Midbrain (tissue), 1 donor: ENCODE results near the gene NOS1AP.
A peak's percentile ranks its signal among the peaks of the same experiment; 100 is the strongest.

Experiments
- DNase-seq: peaks from one replicate; lab custom pipeline; 2025; lab: John Stamatoyannopoulos, UW

Gene NOS1AP

DNA sequence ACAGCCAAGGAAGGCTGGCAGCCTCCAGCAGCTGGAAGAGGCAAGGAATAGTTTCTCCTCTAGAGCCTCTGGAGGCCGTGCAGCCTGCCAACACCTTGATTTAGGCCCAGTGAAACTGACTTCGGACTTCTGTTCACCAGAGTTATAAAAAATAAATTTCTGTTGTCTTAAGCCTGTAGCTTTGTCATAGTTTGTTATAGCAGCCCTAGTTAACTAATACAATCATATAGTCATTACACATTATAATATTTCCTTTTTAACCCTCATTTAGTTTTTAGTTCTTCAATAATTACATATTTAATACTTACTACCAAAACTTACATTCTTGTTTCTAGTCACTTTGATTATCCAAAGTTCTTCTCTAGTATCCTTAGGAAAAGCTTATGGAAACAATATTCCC is 20.3 kb downstream of the NOS1AP start:
- DNase-seq: no peak

DNA sequence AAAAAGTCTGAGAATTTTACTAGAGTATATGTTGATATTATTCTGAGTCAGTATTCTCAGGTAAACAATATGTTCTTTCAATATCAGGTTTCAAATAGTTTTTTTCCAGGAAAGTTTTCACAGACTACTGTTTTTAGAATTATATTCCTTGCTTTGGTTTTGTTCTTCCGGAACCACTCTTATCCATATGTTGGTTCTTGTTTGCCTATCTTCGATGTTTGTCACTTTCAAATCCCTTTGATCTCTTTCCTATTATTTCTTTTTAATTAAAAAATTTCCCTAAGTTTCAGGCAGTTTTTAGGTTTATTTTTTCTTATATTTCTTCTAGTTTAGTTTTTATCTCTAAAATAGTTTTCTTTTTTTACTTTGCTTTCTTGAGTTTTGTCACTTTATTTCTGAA is 20.9 kb downstream of the NOS1AP start:
- no peak for DNase-seq

DNA sequence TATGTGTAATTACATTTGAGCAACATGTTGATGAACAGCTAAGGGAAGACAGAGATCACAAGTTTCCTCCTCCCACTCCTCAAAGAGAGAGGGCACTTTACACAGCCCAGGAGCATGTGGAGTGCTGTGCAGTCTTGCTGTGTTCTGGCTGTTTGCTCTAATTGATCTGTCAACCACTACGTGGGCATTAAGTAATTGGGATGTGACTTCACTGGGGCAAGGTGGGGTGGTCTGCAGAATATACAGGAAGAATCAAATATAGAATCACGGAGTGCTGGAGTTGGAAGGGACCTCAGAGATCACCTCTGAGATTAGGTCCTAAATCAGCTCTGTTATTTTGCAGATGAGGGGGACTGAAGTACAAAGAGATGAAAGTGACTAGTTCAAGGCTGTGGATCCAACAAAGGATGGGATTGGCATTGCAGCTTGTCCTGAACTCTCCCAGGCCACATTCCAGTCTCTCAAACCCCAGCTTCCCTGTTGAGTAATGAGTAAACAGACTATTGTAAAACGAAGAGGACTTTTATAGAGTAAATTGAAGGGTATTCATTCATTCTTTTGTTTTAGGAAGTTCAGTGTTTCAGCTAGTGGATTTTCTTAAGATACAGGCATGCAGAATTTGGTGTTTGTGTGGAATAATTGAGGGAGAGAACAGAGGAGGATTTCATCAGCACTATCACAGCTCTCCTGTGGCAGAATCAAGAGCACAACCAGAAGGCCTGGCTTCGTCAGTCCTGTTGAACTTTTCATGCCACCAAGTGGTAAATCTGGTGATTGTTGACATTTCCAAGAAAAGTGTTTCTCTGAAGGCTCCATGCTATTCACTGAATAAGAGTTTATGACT is 22.4 kb downstream of the NOS1AP start:
- peak; percentile 33 for DNase-seq

DNA sequence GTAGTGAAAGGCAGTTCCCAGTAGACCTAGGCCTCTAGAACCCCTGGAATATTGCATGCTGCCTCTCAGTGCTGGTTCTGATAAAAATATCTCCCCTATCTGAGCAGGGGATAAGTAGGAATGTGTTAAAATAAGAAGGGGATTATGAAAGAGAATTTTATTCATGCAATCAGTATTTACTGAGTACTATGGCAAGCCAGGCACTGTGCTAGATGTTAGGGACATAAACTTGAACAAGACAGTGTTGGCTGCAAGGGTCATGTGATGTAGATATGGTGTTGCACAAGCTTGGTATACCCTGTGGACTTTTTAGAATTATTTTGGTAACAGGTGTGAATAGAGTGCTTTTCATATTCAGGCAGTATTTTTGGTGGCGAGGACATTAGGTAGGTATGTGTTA is 23.6 kb downstream of the NOS1AP start:
- no peak for DNase-seq

- DNase-seq: no peak
Observed at GRCh38 chr1:162094271-162094670, 24.8 kb downstream of the NOS1AP start.

DNA sequence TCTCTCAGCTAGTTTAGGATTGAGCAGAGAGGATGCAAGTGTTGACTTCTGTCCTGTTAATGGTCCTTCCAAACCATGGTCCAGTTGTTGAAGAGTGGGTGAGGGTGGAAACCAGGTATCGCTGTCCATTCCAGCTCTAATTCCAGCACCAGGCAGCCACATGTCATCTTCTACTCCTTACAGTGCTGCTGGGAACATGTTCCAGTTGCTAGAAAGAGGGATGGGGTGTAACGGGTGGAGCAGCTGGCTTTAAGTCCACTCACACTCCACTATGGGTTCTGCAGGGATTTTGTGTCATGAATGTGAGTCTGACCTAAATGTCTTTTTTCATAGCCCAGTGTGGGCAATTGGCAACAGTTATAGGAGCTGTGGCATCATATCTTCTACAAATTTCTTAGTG is 25.2 kb downstream of the NOS1AP start:
- DNase-seq: no peak

DNA sequence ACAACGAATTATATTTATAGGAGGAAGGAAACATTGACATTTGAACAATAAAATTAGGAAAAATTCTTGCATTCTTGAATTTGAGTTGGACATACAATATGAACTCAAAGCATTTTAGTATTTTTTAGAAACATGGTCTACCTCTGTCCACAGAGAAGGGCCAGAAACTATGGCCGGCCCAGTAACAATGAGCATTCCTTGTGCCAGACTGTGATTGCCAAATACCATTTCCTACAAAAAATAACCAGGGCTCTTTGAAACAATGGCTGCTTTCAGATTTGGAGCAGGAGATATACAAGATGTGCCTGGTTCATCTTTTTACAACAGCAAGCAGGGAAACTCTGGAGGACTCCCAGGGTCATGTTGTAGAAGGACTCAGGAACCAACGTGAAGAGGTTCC is 38.4 kb downstream of the NOS1AP start:
- DNase-seq: no peak

DNA sequence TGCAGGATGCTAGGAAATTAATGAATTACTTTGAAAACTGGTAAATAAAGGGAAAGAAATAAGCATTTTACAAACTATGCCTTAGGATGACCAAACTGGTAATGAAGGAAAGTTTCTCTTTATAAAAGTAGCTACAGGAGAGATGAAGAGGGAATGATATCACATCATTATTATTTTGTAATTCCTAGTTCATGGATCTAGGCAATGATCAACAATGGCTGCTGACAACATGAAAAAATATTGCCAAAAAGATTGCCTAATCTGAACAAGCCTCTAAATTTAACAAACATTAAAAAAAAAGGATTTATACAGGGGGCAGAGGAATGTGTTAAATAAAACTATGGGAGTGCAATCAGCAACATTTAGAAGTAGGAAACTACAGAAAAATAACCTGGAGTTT is 38.9 kb downstream of the NOS1AP start:
- no peak for DNase-seq

- no peak for DNase-seq
Observed at GRCh38 chr1:162110910-162111309, 41.4 kb downstream of the NOS1AP start.

- no peak for DNase-seq
Observed at GRCh38 chr1:162111572-162111971, 42.1 kb downstream of the NOS1AP start.

DNA sequence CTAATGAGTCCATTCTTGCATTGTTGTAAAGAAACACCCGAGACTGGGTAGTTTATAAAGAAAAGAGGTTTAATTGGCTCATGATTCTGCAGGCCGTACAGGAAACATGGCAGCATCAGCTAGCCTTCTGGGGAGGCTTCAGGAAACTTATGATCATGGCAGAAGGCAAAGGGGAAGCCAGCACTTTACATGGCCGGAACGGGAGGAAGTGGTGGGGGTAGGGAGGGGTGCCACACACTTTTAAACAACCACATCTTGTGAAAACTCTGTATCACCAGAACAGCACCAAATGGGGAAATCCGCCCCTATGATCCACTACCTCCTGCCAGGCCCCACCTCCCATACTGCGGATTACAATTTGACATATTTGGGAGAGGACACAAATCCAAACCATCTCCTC is 43.9 kb downstream of the NOS1AP start:
- DNase-seq: no peak

GRCh38 chr1:162117039-162117774 is 47.7 kb downstream of the NOS1AP start:
- no peak for DNase-seq

DNA sequence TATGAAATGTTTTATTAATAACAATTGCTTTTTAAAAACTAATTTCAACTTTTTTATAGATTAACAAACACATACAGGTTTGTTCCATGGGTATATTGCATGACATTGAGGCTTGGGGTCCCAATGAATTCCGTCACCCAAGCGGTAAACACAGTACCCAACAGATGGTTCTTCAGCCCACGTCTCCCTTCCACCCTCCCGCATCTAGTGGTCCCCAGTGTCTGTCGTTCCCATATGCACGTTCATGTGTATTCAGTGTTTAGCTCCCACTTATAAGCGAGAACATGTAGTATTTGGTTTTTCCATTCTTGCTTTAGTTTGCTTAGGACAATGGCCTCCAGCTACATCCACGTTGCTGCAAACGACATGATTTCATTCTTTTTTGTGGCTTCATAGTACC is 48.6 kb downstream of the NOS1AP start:
- no peak for DNase-seq

DNA sequence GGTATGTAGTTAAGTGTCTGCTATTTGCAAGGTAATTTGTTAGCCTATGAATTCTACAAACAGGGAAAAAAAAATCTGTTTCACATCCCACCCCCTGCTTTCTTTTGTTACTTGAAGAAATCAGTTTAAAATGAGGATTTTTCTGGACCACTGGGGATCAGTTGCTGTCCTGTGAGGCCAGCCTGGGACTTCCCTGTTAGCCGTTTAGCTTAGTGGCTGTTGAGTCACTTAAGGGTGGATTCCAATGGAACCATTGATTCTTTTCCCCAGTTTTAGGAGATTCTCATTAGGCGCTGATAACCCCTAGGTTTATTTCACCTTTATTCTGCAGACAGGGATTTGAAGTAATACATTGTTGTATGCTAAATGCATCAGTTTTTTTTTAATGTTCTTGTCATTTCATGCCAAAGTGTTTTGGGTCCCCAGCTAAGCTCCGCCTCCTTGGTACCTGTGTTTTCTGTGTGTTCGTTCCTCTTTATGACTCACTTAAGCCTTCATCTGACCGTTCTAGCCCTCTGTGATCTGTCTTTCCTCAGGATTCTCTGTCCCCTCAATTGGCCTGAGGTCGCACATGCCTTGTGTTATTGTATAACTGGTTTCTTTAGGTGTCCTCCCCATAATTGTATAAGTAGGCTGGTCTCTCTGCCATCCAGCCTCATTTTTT is 59.3 kb downstream of the NOS1AP start:
- DNase-seq: no peak

- DNase-seq: no peak
Observed at GRCh38 chr1:162130308-162130707, 60.8 kb downstream of the NOS1AP start.

DNA sequence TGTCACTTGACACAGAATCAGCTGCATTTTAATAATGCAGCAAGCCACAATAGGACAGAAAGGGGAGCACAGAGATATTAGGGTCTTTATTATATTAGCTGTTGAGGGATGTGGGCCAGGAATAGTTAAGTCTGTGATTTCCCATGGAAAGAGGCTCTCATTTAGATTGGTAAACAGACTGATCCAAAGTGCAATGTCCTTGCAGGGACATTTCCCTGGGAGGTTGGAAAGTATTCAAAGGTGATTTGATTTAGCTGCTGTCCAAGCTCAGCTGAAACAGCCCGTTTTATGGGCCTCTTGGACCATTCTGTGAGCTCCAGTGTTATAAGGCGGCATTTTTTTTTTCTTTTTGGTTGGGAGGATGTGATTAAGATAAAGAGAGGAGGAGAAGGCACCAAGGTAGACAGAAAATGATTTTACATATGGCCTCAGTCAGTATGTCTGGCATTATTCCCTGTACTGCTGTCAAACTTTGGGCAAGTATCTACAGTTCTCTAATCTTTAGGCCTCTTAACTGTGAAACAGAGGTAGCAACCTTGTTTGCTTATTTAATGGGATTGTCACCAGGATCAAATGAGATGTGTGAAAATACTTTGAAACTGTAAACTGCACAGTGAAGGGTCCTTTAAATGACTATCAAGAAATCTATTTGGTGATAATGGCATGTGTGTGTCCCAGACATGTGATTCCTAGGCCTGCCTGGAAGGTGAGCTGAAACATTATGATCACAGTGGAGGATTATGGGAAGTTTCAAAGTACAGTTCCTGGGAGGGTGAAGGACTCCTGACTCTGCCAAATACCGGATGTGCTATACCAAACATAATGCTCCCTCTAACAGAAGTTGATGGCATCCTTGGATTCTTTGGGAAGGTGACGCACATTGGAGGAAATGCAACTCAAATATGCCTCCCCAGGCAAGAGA is 62.2 kb downstream of the NOS1AP start:
- no peak for DNase-seq

DNA sequence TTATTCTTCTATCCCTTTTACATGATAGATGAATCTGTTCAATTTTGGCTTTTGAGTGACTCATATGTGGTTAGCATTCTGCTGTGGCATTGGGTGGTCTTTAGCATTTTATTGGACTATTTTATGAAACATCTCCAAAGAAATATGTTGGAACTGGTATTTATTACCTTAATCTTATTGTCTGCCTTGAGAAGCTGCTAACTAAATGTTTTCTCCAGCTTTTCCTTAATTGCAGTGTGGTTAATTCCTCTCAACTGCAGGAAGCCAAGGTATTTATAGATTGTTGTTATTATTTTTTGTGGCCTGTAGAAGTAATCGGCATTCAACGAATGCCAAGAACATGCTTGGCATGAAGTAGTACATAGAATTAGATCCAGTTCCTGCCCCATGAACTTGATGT is 64.1 kb downstream of the NOS1AP start:
- no peak for DNase-seq

DNA sequence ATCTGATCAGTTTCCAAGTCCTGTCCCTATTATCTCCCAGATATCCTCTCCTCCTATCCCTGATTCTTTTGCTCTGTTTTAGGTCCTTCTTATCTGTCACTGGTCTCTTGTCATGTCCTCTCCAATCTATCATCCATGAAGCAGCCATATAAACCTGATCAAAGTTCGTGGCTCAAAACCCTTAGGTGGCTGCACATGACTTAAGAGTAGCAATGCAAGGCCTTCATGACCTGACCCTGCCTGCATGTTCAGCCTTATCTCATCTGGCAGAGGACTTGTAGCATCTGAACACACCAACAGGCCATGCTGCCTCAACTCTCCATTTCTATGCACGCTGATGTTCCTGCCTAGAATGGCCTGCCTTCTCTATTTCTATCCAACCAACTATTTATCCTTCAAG is 65.2 kb downstream of the NOS1AP start:
- DNase-seq: no peak

GRCh38 chr1:162135271-162135775 is 65.8 kb downstream of the NOS1AP start:
- no peak for DNase-seq

GRCh38 chr1:162136760-162137159 is 67.3 kb downstream of the NOS1AP start:
- no peak for DNase-seq

DNA sequence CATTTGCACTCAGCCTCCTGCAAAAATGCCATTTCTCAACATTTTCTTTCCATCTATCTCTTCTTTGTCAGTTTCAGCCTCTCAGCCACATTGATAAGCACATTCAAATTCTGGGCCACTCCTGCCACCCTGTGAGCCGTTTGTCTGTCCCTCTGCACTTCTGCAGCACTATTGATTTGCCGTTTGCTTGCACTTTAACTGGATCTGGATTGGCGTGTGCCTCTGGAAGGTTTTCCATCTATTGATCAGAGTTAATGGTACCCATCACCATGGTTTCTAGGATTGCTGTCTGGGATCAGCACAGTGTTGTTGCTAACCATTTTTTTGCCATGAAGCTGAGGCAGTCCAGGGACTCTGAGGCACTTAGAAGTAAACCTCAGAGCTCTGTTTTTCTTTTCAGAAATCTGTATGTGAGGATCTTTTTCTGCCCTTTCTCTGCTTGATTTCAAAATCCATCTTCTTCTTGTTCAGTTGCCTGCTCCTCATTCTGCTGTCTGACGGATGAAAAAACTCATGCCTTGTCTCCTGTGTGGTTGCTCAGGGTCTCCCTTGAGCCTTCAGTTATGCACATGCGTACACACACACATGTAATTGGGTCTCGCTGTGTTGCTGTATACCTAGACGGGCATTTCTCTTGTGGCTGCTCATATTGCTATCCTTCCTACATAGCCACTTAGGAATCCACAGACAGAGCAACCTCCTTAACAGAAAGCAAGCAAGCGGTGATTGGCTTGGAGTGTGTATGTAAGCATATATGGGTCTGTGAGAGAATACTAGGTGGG is 67.9 kb downstream of the NOS1AP start:
- DNase-seq: no peak
